Left colon (tissue), 2 donors: ENCODE data around the gene CELSR1. TPM values are rescaled to one million over a fixed set of nuclear protein-coding genes. Genes with fewer than 3 reads are reported as not detected.
"Not testable (repeated sequence)": the region's sequence is repeated elsewhere in the genome, so short reads cannot be mapped to it uniquely, and the experiment has no call there.

Experiments
- ATAC-seq: fragments of 200-7000 bp; cut with Tn5 transposase; one replicate; pipeline ENCODE4 v1.9.1; 2020; ENCODE audit warnings: mild to moderate bottlenecking, moderate library complexity
- DNase-seq, 2 donors: peaks; one replicate each; pipeline ENCODE4 v3.0.0-alpha.2; 2020
- intact Hi-C, 2 donors: fragments of 100-400 bp; cut with DNase I in 1 of 2; cut with micrococcal nuclease in 1 of 2; formaldehyde crosslinking; loops; one replicate each; pipeline versions ENCODE4 v1.11.2 to v1.14.0; 2022; cut with DNase I, micrococcal nuclease
- total RNA-seq, 2 donors: library from RNA; stranded (reverse); fragmentation: NEBNext Ultra II Directional; extraction: Animal tissue kit (Norgen Biotek cat#: 25700); gene quantifications; one replicate each; pipeline ENCODE4 v1.2.1, GENCODE V29; 2021
- donor health status: DM: no; HTN: no; CAD: no.
- donor health status: DM: yes; HTN: yes; CAD: no.

Gene CELSR1
- total RNA-seq, 2 donors from 2014 or later, result 1.8 to 4.9 TPM

- DNase-seq (no peak), ATAC-seq (no peak)
- intact Hi-C loops, result no loop called here
Observed at GRCh38 chr22:46320166-46320710, 217.2 kb downstream of the CELSR1 start.

- DNase-seq (no peak), ATAC-seq (no peak)
- intact Hi-C loops, result loop anchor here (10.0 kb wide), 1 partner anchor 325 kb away; no protein-coding TSS in a partner anchor
Observed at GRCh38 chr22:46319319-46319718, 218.1 kb downstream of the CELSR1 start.

DNA sequence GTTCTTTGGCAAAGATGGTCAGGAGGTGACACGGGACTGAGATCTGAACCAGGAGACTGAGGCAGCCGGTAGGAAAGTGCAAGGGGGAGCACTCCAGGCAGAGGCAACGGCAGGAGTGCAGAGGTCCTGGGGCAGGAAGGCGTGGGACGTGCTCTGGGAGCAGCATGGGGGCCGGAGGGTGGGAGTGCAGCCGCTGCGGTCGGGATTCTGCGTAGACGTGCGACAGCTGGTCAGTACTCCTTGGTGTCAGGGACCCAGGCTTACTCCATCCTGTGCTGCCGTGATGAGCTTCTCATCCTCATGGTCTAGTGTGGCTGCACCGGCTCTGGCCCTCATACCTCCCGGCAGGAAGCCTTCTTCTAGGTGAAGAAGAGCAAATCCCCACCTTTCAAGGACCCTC lies 218.8 kb downstream of the CELSR1 start:
- intact Hi-C loops, result loop anchor here (10.0 kb wide), 1 partner anchor 324 kb away; no protein-coding TSS in a partner anchor
- ATAC-seq, result no peak
- DNase-seq, result no peak

DNA sequence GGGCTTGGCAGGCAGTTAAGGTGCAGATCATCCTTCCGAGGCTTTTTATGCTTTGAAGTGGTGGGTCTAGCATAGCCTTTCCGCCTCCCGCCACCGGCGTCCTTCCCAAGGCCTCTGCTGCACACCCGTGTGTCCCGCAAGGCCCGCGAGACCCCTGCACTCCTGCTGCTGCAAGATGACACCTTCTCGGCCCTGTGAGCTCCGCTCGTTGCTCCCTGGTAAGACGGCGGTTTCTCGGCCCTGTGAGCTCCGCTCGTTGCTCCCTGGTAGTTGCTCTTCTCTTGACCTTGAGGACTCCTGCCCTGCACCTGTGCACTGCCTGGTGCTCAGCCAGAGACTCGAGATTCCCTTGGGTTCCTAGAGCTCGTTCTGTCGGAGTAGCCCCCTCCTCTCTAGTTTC lies 219.8 kb downstream of the CELSR1 start:
- intact Hi-C loops, result loop anchor here (10.0 kb wide), 1 partner anchor 323 kb away; no protein-coding TSS in a partner anchor
- DNase-seq (no peak), ATAC-seq (no peak)

GRCh38 chr22:46315976-46316375 lies 221.4 kb downstream of the CELSR1 start:
- intact Hi-C loops, result loop anchor here (10.0 kb wide), 1 partner anchor 321 kb away; no protein-coding TSS in a partner anchor
- ATAC-seq (no peak), DNase-seq (no peak)

- DNase-seq, ATAC-seq: not testable (repeated sequence)
- intact Hi-C loops, result loop anchor here (5.0 to 10.0 kb wide), 2 partner anchors 191 to 318 kb away; no protein-coding TSS in a partner anchor
Observed at GRCh38 chr22:46312848-46313247, 224.6 kb downstream of the CELSR1 start.

GRCh38 chr22:46312056-46312455 lies 225.4 kb downstream of the CELSR1 start:
- DNase-seq (no peak), ATAC-seq (no peak)
- intact Hi-C loops, result loop anchor here (5.0 to 10.0 kb wide), 2 partner anchors 190 to 317 kb away; no protein-coding TSS in a partner anchor

Other genes starting within 250 kb of the CELSR1 start
- gene GTSE1, start 240.8 kb downstream of the CELSR1 start, total RNA-seq, result 1 to 10 TPM; 2.2 to 7.9 TPM
- 10 to 100 TPM; 30.9 to 44.5 TPM for gene TRMU, start 201.9 kb downstream of the CELSR1 start, total RNA-seq
- gene GRAMD4, start 82.8 kb upstream of the CELSR1 start, total RNA-seq, result 100 to 1,000 TPM; 178 to 213 TPM
- gene CERK, start 200.6 kb upstream of the CELSR1 start, total RNA-seq, result 10 to 100 TPM; 35.4 to 39.9 TPM
- 10 to 100 TPM; 40.7 to 45.2 TPM for gene TBC1D22A, start 225.0 kb upstream of the CELSR1 start, total RNA-seq